SK-N-SH (cell line): Measurements from ENCODE around the gene OST4. TPM values are rescaled to one million over a fixed set of nuclear protein-coding genes. Genes with fewer than 3 reads are reported as not detected.

ENCODE experiments used
- CHD2 ChIP-seq: fragments of 150-350 bp; IDR thresholded peaks from 2 replicates; pipeline ENCODE4 v1.6.1; 2018; ENCODE audit warnings: low read length; ENCODE audit not compliant: partially characterized antibody
- ELF1 ChIP-seq: IDR thresholded peaks from 2 replicates; pipeline ENCODE4 v1.4.0; 2012
- EZH2phosphoT487 ChIP-seq: fragments of 200-600 bp; sonication (generic); IDR thresholded peaks from 2 replicates; pipeline ENCODE4 v1.6.1; 2017; ENCODE audit warnings: low read depth, mixed run types, mild to moderate bottlenecking, antibody characterized with exemption, moderate library complexity, borderline replicate concordance
- FOSL2 ChIP-seq: IDR thresholded peaks from 2 replicates; pipeline ENCODE4 v1.4.0; 2012; ENCODE audit warnings: low read depth, mild to moderate bottlenecking, moderate library complexity, borderline replicate concordance
- FOXJ3 ChIP-seq: sonication (generic); formaldehyde crosslinking; IDR thresholded peaks from 2 replicates; pipeline ENCODE4 v1.5.1; 2020; ENCODE audit warnings: mild to moderate bottlenecking, missing genetic modification reagents
- FOXM1 ChIP-seq: IDR thresholded peaks from 2 replicates; pipeline ENCODE4 v1.4.0; 2012; ENCODE audit warnings: low read depth, mild to moderate bottlenecking
- GABPA ChIP-seq: IDR thresholded peaks from 2 replicates; pipeline ENCODE4 v1.4.0; 2012; ENCODE audit warnings: low read depth, mild to moderate bottlenecking
- GATA2 ChIP-seq: sonication (generic); formaldehyde crosslinking; IDR thresholded peaks from 2 replicates; pipeline ENCODE4 v1.5.0; 2020; ENCODE audit warnings: mild to moderate bottlenecking, missing genetic modification reagents
- JUND ChIP-seq: IDR thresholded peaks from 2 replicates; pipeline ENCODE4 v1.4.0; 2012
- MXI1 ChIP-seq: IDR thresholded peaks from 2 replicates; pipeline ENCODE4 v1.6.1; 2012; ENCODE audit warnings: mild to moderate bottlenecking, low read depth, low read length, improper control_type of control experiment
- NFIC ChIP-seq: IDR thresholded peaks from 2 replicates; pipeline ENCODE4 v1.4.0; 2012; ENCODE audit warnings: borderline replicate concordance
- NRF1 ChIP-seq: IDR thresholded peaks from 2 replicates; pipeline ENCODE4 v1.6.1; 2012; ENCODE audit warnings: low read depth, mild to moderate bottlenecking, low read length
- POLR2AphosphoS5 ChIP-seq: IDR thresholded peaks from 2 replicates; pipeline ENCODE4 v1.6.1; 2012; ENCODE audit warnings: low read depth, low read length
- RAD21 ChIP-seq: IDR thresholded peaks from 2 replicates; pipeline ENCODE4 v1.6.1; 2012; ENCODE audit warnings: mild to moderate bottlenecking, low read length
- RCOR1 ChIP-seq: fragments of 150-350 bp; IDR thresholded peaks from 2 replicates; pipeline ENCODE4 v1.6.1; 2017; ENCODE audit warnings: antibody characterized with exemption, low read length
- RXRA ChIP-seq: IDR thresholded peaks from 2 replicates; pipeline ENCODE4 v1.4.0; 2012; ENCODE audit warnings: low read depth, mild to moderate bottlenecking, borderline replicate concordance
- SIN3A ChIP-seq: IDR thresholded peaks from 2 replicates; pipeline ENCODE4 v1.6.1; 2012; ENCODE audit warnings: low read depth, mild to moderate bottlenecking, low read length, moderate library complexity, borderline replicate concordance
- SMC3 ChIP-seq: IDR thresholded peaks from 2 replicates; pipeline ENCODE4 v1.6.1; 2012; ENCODE audit warnings: low read depth, low read length, improper control_type of control experiment
- TAF1 ChIP-seq: IDR thresholded peaks from 2 replicates; pipeline ENCODE4 v1.6.1; 2012; ENCODE audit warnings: low read depth, mild to moderate bottlenecking, low read length, moderate library complexity, borderline replicate concordance
- TCF12 ChIP-seq: IDR thresholded peaks from 2 replicates; pipeline ENCODE4 v1.4.0; 2012
- TEAD4 ChIP-seq: IDR thresholded peaks from 2 replicates; pipeline ENCODE4 v1.4.0; 2012; ENCODE audit warnings: mild to moderate bottlenecking, borderline replicate concordance; ENCODE audit not compliant: insufficient read depth
- YY1 ChIP-seq: IDR thresholded peaks from 2 replicates; pipeline ENCODE4 v1.4.0; 2012; ENCODE audit warnings: low read depth, mild to moderate bottlenecking
- polyA plus RNA-seq, 3 experiments: library from polyadenylated mRNA; depleted of rRNA; stranded (reverse); fragments of >200 nt; gene quantifications; 2 replicates each; pipeline ENCODE4 v1.2.3, GENCODE V29; 2012
- TF ChIP-seq, protein P1 (sequence below): fragments of 150-350 bp; IDR thresholded peaks from 2 replicates; pipeline ENCODE4 v1.6.1; 2017; ENCODE audit warnings: antibody characterized with exemption, low read length, low read depth, borderline replicate concordance
- TF ChIP-seq, protein P2 (sequence below): IDR thresholded peaks from 2 replicates; pipeline ENCODE4 v1.4.0; 2012; ENCODE audit warnings: low read depth, borderline replicate concordance
- TF ChIP-seq, protein P3 (sequence below): IDR thresholded peaks from 2 replicates; pipeline ENCODE4; 2012
- TF ChIP-seq, protein P4 (sequence below): IDR thresholded peaks from 2 replicates; pipeline ENCODE4 v1.4.0; 2012; ENCODE audit warnings: low read depth, borderline replicate concordance
- TF ChIP-seq, protein P5 (sequence below): IDR thresholded peaks from 2 replicates; pipeline ENCODE4 v1.4.0; 2012; ENCODE audit warnings: low read depth
- TF ChIP-seq, protein P6 (sequence below): fragments of 150-350 bp; IDR thresholded peaks from 2 replicates; pipeline ENCODE4 v1.6.1; 2016; ENCODE audit warnings: mild to moderate bottlenecking, low read depth, low read length

The OST4 gene
- polyA plus RNA-seq, 1 of the 3 experiments (the other 2 are of a cell fraction) = 1,851 TPM

DNA sequence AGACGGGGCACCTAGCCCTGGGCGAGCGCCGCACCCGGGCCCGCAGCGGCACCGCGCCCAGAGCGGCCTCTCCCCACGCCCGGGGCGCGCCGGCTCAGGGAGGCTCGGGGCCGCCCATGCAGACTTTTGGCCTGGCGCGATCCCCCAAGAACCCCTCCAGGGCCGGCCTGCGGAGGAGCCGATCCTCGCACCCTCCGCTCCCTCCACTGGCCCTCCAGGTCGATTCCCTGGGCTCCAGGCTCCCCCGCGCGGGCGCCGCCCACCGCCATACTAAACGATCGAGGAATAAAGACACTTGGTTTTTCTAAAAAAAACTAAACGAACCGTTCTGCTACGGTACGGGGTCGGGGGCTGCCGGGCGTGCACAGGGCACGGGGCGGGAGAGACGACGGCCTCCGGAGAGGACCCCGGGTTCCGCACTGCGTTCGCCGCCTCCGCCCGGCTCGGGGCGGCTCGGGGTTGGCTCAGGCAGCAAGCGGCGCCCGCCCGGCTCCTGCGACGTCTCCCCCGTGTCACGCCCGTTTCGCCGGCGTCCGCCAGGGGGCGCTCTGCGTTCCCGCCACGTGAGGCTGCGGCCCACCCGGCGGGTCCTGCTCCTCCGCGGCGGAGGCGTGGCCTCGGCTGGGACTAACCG, 14.8 kb upstream of the OST4 start (continued):
- 0 out of 2 replicates have a peak, but pooled peaks have one; percentile 21 for TF ChIP-seq NFIC
- no peak for TF ChIP-seq GATA2 (CRISPR knock-in tag)
- TF ChIP-seq, protein P1, sequence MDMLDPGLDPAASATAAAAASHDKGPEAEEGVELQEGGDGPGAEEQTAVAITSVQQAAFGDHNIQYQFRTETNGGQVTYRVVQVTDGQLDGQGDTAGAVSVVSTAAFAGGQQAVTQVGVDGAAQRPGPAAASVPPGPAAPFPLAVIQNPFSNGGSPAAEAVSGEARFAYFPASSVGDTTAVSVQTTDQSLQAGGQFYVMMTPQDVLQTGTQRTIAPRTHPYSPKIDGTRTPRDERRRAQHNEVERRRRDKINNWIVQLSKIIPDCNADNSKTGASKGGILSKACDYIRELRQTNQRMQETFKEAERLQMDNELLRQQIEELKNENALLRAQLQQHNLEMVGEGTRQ = peak; percentile 59; the same call in 1 of the 2 replicates
- TF ChIP-seq NRF1 = no peak
- peak; percentile 76 for TF ChIP-seq SMC3
- TF ChIP-seq FOSL2 = no peak
- TF ChIP-seq RXRA = no peak
- no peak for TF ChIP-seq EZH2phosphoT487
- peak; percentile 97 for TF ChIP-seq MXI1
- TF ChIP-seq, protein P2, sequence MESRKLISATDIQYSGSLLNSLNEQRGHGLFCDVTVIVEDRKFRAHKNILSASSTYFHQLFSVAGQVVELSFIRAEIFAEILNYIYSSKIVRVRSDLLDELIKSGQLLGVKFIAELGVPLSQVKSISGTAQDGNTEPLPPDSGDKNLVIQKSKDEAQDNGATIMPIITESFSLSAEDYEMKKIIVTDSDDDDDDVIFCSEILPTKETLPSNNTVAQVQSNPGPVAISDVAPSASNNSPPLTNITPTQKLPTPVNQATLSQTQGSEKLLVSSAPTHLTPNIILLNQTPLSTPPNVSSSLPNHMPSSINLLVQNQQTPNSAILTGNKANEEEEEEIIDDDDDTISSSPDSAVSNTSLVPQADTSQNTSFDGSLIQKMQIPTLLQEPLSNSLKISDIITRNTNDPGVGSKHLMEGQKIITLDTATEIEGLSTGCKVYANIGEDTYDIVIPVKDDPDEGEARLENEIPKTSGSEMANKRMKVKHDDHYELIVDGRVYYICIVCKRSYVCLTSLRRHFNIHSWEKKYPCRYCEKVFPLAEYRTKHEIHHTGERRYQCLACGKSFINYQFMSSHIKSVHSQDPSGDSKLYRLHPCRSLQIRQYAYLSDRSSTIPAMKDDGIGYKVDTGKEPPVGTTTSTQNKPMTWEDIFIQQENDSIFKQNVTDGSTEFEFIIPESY = peak; percentile 76; the same call in 1 of the 2 replicates
- TF ChIP-seq CHD2 = peak; percentile 87
- 0 out of 2 replicates have a peak, but pooled peaks have one; percentile 42 for TF ChIP-seq FOXJ3 (CRISPR knock-in tag)
- TF ChIP-seq ELF1 = peak; percentile 52; the same call in 1 of the 2 replicates
- TF ChIP-seq SIN3A = peak; percentile 94; the same call in 1 of the 2 replicates
- 0 out of 2 replicates have a peak, but pooled peaks have one; percentile 44 for TF ChIP-seq YY1
- peak; percentile 52 for TF ChIP-seq RAD21
- peak; percentile 85; the same call in 1 of the 2 replicates for TF ChIP-seq POLR2AphosphoS5
- no peak for TF ChIP-seq FOXM1
- TF ChIP-seq, protein P3, sequence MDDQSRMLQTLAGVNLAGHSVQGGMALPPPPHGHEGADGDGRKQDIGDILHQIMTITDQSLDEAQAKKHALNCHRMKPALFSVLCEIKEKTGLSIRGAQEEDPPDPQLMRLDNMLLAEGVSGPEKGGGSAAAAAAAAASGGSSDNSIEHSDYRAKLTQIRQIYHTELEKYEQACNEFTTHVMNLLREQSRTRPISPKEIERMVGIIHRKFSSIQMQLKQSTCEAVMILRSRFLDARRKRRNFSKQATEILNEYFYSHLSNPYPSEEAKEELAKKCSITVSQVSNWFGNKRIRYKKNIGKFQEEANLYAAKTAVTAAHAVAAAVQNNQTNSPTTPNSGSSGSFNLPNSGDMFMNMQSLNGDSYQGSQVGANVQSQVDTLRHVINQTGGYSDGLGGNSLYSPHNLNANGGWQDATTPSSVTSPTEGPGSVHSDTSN = peak; percentile 67
- TF ChIP-seq, protein P4, sequence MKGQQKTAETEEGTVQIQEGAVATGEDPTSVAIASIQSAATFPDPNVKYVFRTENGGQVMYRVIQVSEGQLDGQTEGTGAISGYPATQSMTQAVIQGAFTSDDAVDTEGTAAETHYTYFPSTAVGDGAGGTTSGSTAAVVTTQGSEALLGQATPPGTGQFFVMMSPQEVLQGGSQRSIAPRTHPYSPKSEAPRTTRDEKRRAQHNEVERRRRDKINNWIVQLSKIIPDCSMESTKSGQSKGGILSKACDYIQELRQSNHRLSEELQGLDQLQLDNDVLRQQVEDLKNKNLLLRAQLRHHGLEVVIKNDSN = peak; percentile 79; the same call in 1 of the 2 replicates
- TF ChIP-seq RCOR1 = 0 out of 2 replicates have a peak, but pooled peaks have one; percentile 21
- TF ChIP-seq, protein P5, sequence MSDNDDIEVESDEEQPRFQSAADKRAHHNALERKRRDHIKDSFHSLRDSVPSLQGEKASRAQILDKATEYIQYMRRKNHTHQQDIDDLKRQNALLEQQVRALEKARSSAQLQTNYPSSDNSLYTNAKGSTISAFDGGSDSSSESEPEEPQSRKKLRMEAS = peak; percentile 97
- TF ChIP-seq, protein P6, sequence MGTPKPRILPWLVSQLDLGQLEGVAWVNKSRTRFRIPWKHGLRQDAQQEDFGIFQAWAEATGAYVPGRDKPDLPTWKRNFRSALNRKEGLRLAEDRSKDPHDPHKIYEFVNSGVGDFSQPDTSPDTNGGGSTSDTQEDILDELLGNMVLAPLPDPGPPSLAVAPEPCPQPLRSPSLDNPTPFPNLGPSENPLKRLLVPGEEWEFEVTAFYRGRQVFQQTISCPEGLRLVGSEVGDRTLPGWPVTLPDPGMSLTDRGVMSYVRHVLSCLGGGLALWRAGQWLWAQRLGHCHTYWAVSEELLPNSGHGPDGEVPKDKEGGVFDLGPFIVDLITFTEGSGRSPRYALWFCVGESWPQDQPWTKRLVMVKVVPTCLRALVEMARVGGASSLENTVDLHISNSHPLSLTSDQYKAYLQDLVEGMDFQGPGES = no peak
- no peak for TF ChIP-seq TEAD4
- peak; percentile 69; the same call in 1 of the 2 replicates for TF ChIP-seq TAF1
- peak; percentile 48; the same call in 1 of the 2 replicates for TF ChIP-seq TCF12
- TF ChIP-seq GABPA = no peak
- no peak; the same call in 1 of the 2 replicates for TF ChIP-seq JUND
- TF ChIP-seq, all 33 proteins: peak for 21
